Measurements from ENCODE around the gene DNAH2. TPM values are rescaled to one million over a fixed set of nuclear protein-coding genes. Genes with fewer than 3 reads are reported as not detected.

DNAH2 gene
- total and polyA plus RNA-seq, 2 of the 8 experiments (the other 6 are each of a cell fraction or from before 2014, with no cell fraction given) = 0.13 to 0.18 TPM

GRCh38 chr17:7775051-7775450, 57.5 kb downstream of the DNAH2 start:
- no peaks in the 10 kb centered on the region for H3K27me3 ChIP-seq (replicated peaks in 1 of 4; ENCODE audit: control insufficient read depth in 3 of 4, extremely low read depth in 1 of 4, insufficient read depth in 3 of 4, low read length in 3 of 4)
- peak overlapping the region; percentile 59; the same call in 1 of the 2 replicates for H4K8ac ChIP-seq (ENCODE audit: extremely low read depth, insufficient read depth, low read length)
- H2AK5ac ChIP-seq (ENCODE audit: low read depth, low read length) = no peak overlapping the region
- no peaks in the 10 kb centered on the region for H3K9me3 ChIP-seq (ENCODE audit: insufficient read depth in 2 of 2, low read depth in 1 of 2, low read length in 1 of 2)
- H3K18ac ChIP-seq (ENCODE audit: extremely low read depth, low read length) = no peak overlapping the region
- H3K14ac ChIP-seq (ENCODE audit: insufficient read length) = no peak overlapping the region
- H3K4ac ChIP-seq (replicated peaks; ENCODE audit: insufficient read length, low read depth, low read length) = no peak overlapping the region
- H2BK5ac ChIP-seq (ENCODE audit: low read depth, low read length) = no peak overlapping the region
- H4K5ac ChIP-seq (ENCODE audit: insufficient read length, low read depth, low read length) = no peak overlapping the region
- TF ChIP-seq KDM1A (IDR thresholded peaks at IDR 0.05; ENCODE audit: borderline replicate concordance, low read length) = no peak
- no peak overlapping the region for H2BK20ac ChIP-seq (ENCODE audit: low read length)
- no peak overlapping the region for H4K91ac ChIP-seq (replicated peaks; ENCODE audit: insufficient read length, low read length)
- no peak overlapping the region for H3K56ac ChIP-seq (replicated peaks; ENCODE audit: insufficient read length, low read depth, low read length)
- no peak for FAIRE-seq
- H3K4me2 ChIP-seq (ENCODE audit: insufficient read depth in 1 of 2, low read depth in 2 of 2, low read length in 2 of 2) = no peak overlapping the region
- H3K79me1 ChIP-seq (ENCODE audit: low read depth, low read length) = no peaks in the 10 kb centered on the region
- ChIA-PET CTCF (ENCODE audit: partially characterized antibody) (interaction anchor here (1.3 to 8.6 kb wide), 2 partner anchors 14 to 32 kb away, joined by 4 to 57 read pairs; no protein-coding TSS in a partner anchor), POLR2A (ENCODE audit: partially characterized antibody) (interaction anchor here (1.0 kb wide), 1 partner anchor 19 kb away, joined by 3 read pairs; no protein-coding TSS in a partner anchor)
- DNase-seq (ENCODE audit: low read depth in 1 of 2, low spot score in 2 of 2) = no peak
- 99% methylated on average over 7 of the region's 7 CpGs; no CpG with 5 or more reads in 1 of the 2 experiments for WGBS, 2 experiments (ENCODE audit: extremely low coverage in 1 of 2, insufficient coverage in 1 of 2, insufficient read length in 1 of 2, insufficient replicate concordance in 2 of 2, low coverage in 1 of 2, low lambda C conversion rate in 2 of 2, missing lambda C conversion rate in 1 of 2)
- no peak overlapping the region for H2BK15ac ChIP-seq (ENCODE audit: low read length)
- no peak overlapping the region for H2BK120ac ChIP-seq (replicated peaks; ENCODE audit: low read depth, low read length)
- no peaks in the 10 kb centered on the region; the same call in 1 of the 2 replicates for H3K23me2 ChIP-seq (ENCODE audit: low read depth, low read length)
- no peak overlapping the region for H2BK12ac ChIP-seq (ENCODE audit: low read depth, low read length)
- no peaks in the 10 kb centered on the region for H3K4me1 ChIP-seq (replicated peaks in 1 of 4; ENCODE audit: control insufficient read depth in 3 of 4, insufficient read depth in 4 of 4, low read length in 3 of 4)
- no peaks in the 10 kb centered on the region for H3K79me2 ChIP-seq (ENCODE audit: control insufficient read depth in 1 of 2, insufficient read depth in 2 of 2, low read length in 2 of 2)
- H3K9ac ChIP-seq (replicated peaks in 1 of 4; ENCODE audit: extremely low read depth in 1 of 4, low read depth in 3 of 4, low read length in 3 of 4) = no peak overlapping the region
- H2AFZ ChIP-seq (ENCODE audit: low read length) = no peak overlapping the region
- no peak overlapping the region for H3K27ac ChIP-seq (ENCODE audit: low read depth, low read length)
- no peak overlapping the region for H3K23ac ChIP-seq (ENCODE audit: insufficient read length)
- no peaks in the 10 kb centered on the region for H3K36me3 ChIP-seq (ENCODE audit: control insufficient read depth in 2 of 4, insufficient read depth in 4 of 4, low read length in 3 of 4)
- no peaks in the 10 kb centered on the region for H4K20me1 ChIP-seq (replicated peaks in 1 of 2; ENCODE audit: control insufficient read depth in 1 of 2, insufficient read depth in 2 of 2, low read length in 2 of 2)
- H3K4me3 ChIP-seq (ENCODE audit: extremely low read depth in 1 of 4, insufficient read depth in 2 of 4, low read depth in 3 of 4, low read length in 4 of 4) = no peak overlapping the region
